RWPE1 (cell line): ENCODE measurements around the gene ARSA.

Experiments
- CTCF ChIA-PET: fragments of 350-600 bp; sonication (Branson Sonifier 250); formaldehyde crosslinking; extraction: SDS; loops from one replicate; lab custom pipeline; 2021; lab: Yijun Ruan, JAX
- POLR2A ChIA-PET: fragments of 400-600 bp; formaldehyde crosslinking; extraction: SDS; loops from one replicate; lab custom pipeline; 2020; ENCODE audit warnings: antibody characterized with exemption; ENCODE audit not compliant: low non-redundant PET; lab: Yijun Ruan, JAX
- DNase-seq: peaks from one replicate; pipeline ENCODE4 v3.0.0; 2012; ENCODE audit warnings: low spot score
- H3K27ac ChIP-seq: fragments of 450-650 bp; 2 replicates; pipeline ENCODE4 v1.5.1; 2017
- CTCF ChIP-seq: fragments of 450-650 bp; conservative IDR thresholded peaks from 2 replicates; pipeline ENCODE4 v1.5.1; 2017; ENCODE audit warnings: low read depth, mild to moderate bottlenecking

Gene ARSA

GRCh38 chr22:50601669-50602337, 26.1 kb downstream of the ARSA start:
- no peak for TF ChIP-seq CTCF
- ChIA-PET POLR2A (no interaction called here), CTCF (no interaction called here)
- no peak for DNase-seq
- no peak overlapping the region for H3K27ac ChIP-seq

GRCh38 chr22:50600967-50601668, 26.8 kb downstream of the ARSA start:
- ChIA-PET CTCF (no interaction called here), POLR2A (no interaction called here)
- no peak for TF ChIP-seq CTCF
- no peak overlapping the region for H3K27ac ChIP-seq
- no peak for DNase-seq

- no peak within 1 kb of the TSS for H3K27ac ChIP-seq
- POLR2A ChIA-PET = no interaction called here
- CTCF ChIA-PET = no interaction called here
- no peak for TF ChIP-seq CTCF
- DNase-seq = no peak
Observed at GRCh38 chr22:50600538-50600937, 27.4 kb downstream of the ARSA start, which contains the start of gene MAPK8IP2. Gene MAPK8IP2 (plus strand): TSS chr22:50600793. CDS start chr22:50600819, 26 bp downstream.

- CTCF ChIA-PET = no interaction called here
- DNase-seq = peak; percentile 56
- POLR2A ChIA-PET = no interaction called here
- TF ChIP-seq CTCF = no peak
- no peak overlapping the region for H3K27ac ChIP-seq
Observed at GRCh38 chr22:50599816-50600455, 28.0 kb downstream of the ARSA start.

GRCh38 chr22:50597097-50597496, 30.9 kb downstream of the ARSA start:
- ChIA-PET CTCF (interaction anchor here (1.0 kb wide), 1 partner anchor 35 kb away, joined by 3 read pairs; the partner anchor contains the start of gene SYCE3), POLR2A (no interaction called here)
- no peak for TF ChIP-seq CTCF
- no peak for DNase-seq
- no peak overlapping the region for H3K27ac ChIP-seq

- no peak for TF ChIP-seq CTCF
- no peak overlapping the region for H3K27ac ChIP-seq
- DNase-seq = no peak
- CTCF ChIA-PET = no interaction called here
- POLR2A ChIA-PET = no interaction called here
Observed at GRCh38 chr22:50595189-50595588, 32.8 kb downstream of the ARSA start.
